ENCODE measurements around the gene NKAIN4.

DNA sequence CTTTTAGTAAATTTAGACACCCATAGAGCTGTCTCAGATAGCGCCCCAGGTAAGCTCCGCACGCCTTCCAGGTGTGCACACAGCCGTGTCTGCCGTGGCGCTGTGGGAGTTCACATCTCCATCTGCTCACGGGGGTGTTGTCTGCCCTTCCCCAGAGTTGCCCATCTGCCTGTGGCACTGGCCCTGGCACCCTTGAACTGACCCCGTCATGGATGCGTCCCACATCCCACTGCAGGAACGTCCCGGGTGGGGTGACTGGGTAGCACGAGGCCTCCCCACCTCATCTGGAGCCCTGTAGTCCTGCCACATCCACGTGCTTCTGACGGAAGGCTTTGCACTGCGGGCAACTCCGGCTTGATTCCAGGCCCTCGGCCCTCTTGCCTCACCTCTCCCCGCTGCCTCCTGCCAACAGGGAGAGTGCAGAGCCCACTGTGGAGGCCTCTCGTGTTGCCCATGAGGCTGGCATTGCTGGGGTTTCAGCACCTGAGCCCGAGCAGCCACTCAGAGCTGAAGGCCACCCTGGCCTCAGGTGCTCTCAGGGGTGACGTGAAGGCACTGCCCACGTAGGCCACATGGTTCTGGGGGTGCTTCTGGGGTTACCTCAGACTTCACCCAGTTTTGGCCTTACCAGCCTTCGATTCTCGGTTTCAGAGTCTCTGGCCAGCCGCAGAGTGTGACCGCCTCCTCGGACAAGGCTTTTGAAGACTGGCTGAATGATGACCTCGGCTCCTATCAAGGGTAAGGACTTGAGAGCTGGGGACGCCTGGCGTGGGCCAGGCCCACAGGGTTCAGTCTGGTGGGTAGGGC lies 23.4 kb upstream of the NKAIN4 start:
- TF ChIP-seq CTCF (conservative IDR thresholded peaks at IDR 0.05), result no peak
- no peak for TF ChIP-seq ZFX (IDR thresholded peaks at IDR 0.05)

Measured in C4-2B (cell line).